Fibroblast of skin of scalp (primary cell): ENCODE measurements around the gene FOXI1.

Source experiments
- DNase-seq: peaks from one replicate; pipeline ENCODE4 v3.0.0-alpha.2; 2013

The FOXI1 gene

DNA sequence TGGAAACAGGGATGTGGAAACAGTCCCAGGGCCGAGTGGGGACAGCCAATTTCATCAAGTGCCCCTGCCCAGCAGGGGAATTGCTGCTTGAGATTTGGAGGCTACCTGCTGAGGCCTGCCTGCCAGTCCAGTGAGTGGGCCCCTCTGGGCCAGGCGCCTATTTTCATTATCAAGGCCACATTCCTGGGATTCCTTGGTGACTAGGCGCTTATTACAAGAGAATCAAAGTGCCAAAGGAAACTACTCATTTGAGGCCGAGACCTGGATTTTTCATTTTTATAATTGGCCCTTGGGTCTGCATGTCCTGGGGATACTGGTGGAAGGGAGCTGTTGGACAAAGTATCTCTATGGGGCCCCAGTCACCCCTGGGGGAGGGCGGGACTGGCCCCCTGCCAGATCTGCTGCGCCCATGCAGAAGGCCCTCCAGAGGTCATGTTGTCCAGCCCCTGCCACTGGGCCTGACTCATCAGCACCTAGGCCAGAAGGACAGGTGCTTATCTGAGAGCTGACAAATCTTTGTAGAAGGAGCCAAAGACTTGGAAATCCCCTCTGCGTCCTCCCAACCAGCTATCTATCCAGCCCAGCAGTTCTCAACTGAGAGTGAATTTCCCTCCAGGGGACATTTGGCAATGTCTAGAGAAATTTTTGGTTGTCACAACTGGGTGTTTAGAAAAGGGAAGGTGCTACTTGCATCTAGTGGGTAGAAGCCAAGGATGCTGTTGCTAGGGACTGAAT, 45.6 kb downstream of the FOXI1 start:
- peak; percentile 86 for DNase-seq

DNA sequence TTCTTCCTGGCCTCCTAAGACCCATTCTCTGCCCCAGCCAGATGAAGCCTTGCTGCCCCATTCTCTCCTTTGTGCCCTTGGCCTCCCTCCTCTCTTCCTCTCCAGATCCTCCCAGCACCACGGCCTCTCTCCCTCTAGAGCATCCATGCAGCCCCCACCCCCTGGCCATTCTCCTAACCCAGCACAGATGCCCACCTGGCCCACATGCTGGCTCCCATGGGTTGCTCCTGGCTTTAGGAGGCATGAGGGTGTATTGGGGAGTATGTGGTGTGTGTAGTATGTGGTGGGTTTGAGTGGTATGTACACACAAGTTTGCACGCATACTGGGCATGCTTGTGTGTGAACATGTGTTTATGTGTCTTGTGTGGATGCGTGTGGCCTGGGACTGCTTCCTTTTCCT, 47.1 kb downstream of the FOXI1 start:
- no peak for DNase-seq

DNA sequence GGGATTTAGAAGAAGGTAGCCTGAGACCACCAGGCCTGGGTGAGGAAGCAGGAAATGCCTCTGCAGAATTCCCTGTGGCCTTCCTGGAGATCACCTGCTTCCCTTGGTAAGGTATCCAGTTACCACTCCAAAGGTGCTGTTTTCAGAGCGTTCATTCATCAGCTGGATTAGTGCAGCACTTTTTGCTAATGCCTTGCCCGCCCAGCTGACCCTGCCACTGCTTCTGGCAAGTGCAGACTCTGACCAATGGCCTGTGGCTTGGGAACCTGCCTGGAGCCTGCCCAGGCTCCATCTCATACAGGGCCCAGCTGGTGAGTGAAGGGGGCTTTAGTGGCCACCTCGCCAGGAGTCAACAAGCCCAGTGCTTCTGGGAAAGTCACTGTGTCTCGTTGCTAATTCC, 48.6 kb downstream of the FOXI1 start:
- no peak for DNase-seq

DNA sequence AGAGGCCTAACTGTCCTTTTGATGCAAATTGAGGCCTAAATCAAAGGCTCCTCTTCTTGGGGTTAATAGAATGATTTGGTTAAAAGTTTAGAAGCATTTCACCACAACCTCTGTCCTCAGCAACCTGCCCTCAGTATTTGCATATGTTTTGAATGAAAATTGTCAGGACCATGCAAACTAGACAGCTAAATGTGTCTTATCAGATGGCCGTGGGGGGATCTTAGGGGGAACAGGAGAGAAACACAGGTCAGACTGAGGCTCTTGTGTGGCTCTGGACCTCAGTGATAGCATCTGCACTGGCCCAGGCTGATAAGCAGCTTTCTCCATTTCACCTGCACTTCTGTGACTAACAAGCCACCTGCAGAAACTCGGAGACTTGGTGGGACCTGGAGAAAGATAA, 49.0 kb downstream of the FOXI1 start:
- DNase-seq, result no peak

DNA sequence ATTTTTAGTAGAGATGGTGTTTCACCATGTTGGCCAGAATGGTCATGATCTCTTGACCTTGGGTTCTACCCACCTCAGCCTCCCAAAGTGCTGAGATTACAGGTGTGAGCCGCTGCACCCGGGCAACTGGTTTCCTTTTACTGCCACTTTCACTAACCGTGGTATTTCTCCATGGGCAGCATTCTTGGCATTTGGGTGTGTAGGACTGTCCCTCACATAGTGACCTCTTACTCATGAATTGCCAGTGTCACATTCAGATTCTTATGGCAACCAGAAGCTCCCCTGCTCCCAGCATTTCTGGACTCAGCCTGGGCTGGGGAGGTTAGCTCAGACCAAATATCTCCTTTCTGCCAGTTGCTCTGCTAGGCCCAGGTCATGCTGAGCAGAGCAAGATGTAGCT, 50.1 kb downstream of the FOXI1 start:
- DNase-seq, result no peak

DNA sequence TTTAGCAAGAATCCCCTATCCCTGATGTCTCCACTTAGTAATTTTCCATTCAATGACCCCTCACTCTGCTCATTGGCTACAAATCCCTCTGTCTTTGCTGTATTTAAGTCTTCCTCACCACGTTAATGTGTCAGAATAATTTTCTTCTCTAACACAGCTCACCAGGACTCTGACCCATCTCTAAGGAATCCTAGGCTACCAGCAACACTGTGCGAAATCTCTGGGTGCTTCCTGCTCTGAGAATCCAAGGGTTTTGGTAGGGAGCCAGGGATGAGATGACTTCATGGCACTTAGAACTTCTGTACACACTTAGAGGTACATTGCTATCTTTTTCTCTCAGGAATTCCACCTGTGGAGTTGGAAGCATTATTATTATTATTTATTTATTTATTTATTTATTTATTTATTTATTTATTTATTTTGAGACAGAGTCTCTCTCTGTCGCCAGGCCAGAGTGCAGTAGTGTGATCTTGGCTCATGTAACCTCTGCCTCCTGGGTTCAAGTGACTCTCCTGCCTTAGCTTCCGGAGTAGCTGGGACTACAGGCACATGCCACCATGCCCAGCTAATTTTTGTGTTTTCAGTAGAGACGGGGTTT, 53.5 kb downstream of the FOXI1 start:
- DNase-seq, result peak; percentile 89
